ENCODE results near the gene ALG14. TPM values are rescaled to one million over a fixed set of nuclear protein-coding genes. Genes with fewer than 3 reads are reported as not detected.
A peak's percentile ranks its signal among the peaks of the same experiment; 100 is the strongest.

ALG14 gene
- total RNA-seq, 1 donor from 2014 or later = 3.7 TPM

- no peak for FAIRE-seq
- no peak for DNase-seq (ENCODE audit: low spot score in 2 of 2)
These were observed 137.3 kb downstream of the ALG14 start for GRCh38 chr1:94935476-94935875.

- FAIRE-seq = no peak
These were observed 137.7 kb downstream of the ALG14 start for GRCh38 chr1:94935034-94935433.

GRCh38 chr1:94934551-94934950 lies 138.2 kb downstream of the ALG14 start:
- DNase-seq (ENCODE audit: low spot score in 2 of 2) = no peak
- no peak for FAIRE-seq

More at GRCh38 chr1:94935034-94935433, 137.7 kb downstream of the ALG14 start:
- no peak for DNase-seq (ENCODE audit: low spot score in 2 of 2)

GRCh38 chr1:94931254-94931841 lies 141.4 kb downstream of the ALG14 start:
- FAIRE-seq (no peak), DNase-seq (ENCODE audit: low spot score in 2 of 2) (no peak)

GRCh38 chr1:94929351-94930217 lies 143.2 kb downstream of the ALG14 start:
- DNase-seq (ENCODE audit: low spot score in 2 of 2) (no peak), FAIRE-seq (no peak)

- no peak for FAIRE-seq
- DNase-seq (ENCODE audit: low spot score in 2 of 2) = no peak
These were observed 144.3 kb downstream of the ALG14 start for GRCh38 chr1:94928293-94928939.

- DNase-seq (ENCODE audit: low spot score in 2 of 2) = peak; percentile 22 to 43
These were observed 145.2 kb downstream of the ALG14 start for GRCh38 chr1:94927405-94928175.

GRCh38 chr1:94926915-94927404 lies 145.8 kb downstream of the ALG14 start, which contains the start of gene CNN3:
CNN3 (minus strand) TSS chr1:94927110; CDS start chr1:94926894, 216 bp downstream.
- DNase-seq (ENCODE audit: low spot score in 2 of 2) = peak; percentile 94 to 96
- FAIRE-seq = no peak

More at GRCh38 chr1:94927405-94928175, 145.2 kb downstream of the ALG14 start:
- FAIRE-seq = no peak

GRCh38 chr1:94926126-94926914 lies 146.4 kb downstream of the ALG14 start:
- peak; percentile 60 to 74 for DNase-seq (ENCODE audit: low spot score in 2 of 2)
- no peak for FAIRE-seq

GRCh38 chr1:94925561-94926125 lies 147.1 kb downstream of the ALG14 start:
- FAIRE-seq (no peak), DNase-seq (ENCODE audit: low spot score in 2 of 2) (peak; percentile 54 to 59)

- DNase-seq (ENCODE audit: low spot score in 2 of 2) (no peak), FAIRE-seq (no peak)
These were observed 147.7 kb downstream of the ALG14 start for GRCh38 chr1:94925004-94925403.

Other genes starting within 250 kb of the ALG14 start
- gene CNN3, start 145.8 kb downstream of the ALG14 start, total RNA-seq = 171 TPM
- gene TLCD4, start 44.4 kb upstream of the ALG14 start, total RNA-seq = 15.9 TPM
- 15.9 TPM for gene RWDD3, start 161.3 kb upstream of the ALG14 start, total RNA-seq